ENCODE measurements around the gene IGSF3.

DNA sequence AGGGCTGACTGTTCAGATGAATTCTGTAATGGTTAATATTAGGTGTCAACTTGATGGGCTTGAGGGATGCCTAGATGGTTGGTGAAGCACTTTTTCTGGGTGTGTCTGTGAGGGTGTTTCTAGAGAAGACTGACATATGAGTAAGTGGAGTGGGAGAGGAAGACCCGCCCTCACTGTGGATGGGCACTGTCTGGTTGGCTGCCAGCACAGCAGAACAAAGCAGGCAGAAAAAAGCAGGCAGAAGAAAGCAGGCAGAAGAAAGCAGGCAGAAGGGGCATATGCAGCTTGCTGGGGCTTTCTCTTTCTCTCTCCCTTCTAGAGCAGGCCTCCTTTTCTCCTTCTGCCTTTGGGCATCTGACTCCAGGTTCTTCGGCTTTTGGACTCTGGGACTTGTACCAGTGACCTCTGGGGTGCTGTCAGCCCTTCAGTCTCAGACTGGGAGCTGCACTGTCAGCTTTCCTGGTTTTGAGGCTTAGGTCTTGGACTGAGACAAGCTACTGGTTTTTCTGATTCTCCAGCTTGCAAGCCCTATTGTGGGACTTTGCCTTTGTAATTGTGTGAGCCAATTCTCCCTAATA, 43.8 kb upstream of the IGSF3 start:
- TF ChIP-seq, protein P1, sequence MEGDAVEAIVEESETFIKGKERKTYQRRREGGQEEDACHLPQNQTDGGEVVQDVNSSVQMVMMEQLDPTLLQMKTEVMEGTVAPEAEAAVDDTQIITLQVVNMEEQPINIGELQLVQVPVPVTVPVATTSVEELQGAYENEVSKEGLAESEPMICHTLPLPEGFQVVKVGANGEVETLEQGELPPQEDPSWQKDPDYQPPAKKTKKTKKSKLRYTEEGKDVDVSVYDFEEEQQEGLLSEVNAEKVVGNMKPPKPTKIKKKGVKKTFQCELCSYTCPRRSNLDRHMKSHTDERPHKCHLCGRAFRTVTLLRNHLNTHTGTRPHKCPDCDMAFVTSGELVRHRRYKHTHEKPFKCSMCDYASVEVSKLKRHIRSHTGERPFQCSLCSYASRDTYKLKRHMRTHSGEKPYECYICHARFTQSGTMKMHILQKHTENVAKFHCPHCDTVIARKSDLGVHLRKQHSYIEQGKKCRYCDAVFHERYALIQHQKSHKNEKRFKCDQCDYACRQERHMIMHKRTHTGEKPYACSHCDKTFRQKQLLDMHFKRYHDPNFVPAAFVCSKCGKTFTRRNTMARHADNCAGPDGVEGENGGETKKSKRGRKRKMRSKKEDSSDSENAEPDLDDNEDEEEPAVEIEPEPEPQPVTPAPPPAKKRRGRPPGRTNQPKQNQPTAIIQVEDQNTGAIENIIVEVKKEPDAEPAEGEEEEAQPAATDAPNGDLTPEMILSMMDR (IDR thresholded peaks at IDR 0.05): no peak
- no peak for TF ChIP-seq POLR2A (IDR thresholded peaks at IDR 0.05)

Data from testis (tissue), 2 donors.